GM12892 (cell line): ENCODE measurements around the gene MRPL34.

ENCODE experiments used
- POLR2A ChIP-seq: IDR thresholded peaks from 2 replicates; pipeline ENCODE4 v1.6.1; 2011; ENCODE audit warnings: low read depth, low read length, control low read depth
- POLR2AphosphoS5 ChIP-seq: IDR thresholded peaks from 2 replicates; pipeline ENCODE4 v1.6.1; 2011; ENCODE audit warnings: low read depth, low read length, control low read depth
- TAF1 ChIP-seq: IDR thresholded peaks from 2 replicates; pipeline ENCODE4 v1.6.1; 2011; ENCODE audit warnings: low read depth, mild to moderate bottlenecking, control low read depth, low read length, borderline replicate concordance

DNA sequence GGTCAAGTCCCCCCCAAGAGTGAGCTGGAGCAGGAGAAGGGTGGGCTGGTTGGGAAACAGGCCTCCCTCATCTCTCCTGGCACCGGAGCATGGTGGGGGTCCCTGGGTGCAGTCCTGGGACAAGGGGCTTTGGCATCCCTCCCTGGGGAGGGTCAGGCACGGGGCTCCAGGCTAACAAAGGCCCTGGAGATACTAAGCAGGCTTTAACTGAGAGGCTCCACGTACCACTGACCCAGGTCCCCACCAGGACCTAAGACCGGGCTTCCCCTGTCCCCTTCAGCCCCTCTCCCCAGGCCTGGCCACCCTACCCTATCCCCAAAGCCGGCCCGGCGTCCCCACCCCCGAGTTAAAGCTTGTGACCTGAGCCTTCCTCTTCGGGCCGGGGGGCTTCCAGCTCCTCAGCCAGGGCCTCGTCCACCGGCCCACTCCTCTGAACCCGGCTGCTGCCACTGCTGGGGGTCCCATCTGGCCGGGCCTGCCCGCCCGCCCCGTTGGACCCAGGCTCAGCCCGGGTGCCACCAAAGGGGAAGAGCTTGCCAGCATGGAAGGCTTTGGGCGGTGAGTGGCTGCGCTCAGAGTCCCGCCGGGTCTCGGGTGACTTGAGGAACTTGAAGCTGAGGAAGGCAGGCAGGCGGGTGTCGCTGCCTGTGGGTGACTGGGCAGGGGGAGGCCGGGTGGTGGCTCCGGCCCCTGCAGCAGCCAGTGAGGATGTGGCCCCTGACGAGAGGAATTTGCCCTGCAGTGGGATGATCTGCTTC is 18.9 kb downstream of the MRPL34 start:
- TF ChIP-seq POLR2A, result no peak
- no peak for TF ChIP-seq POLR2AphosphoS5
- TF ChIP-seq TAF1, result no peak
